Raji (cell line): ENCODE results near the gene CHRND.

Experiments used
- POLR2A ChIP-seq: IDR thresholded peaks from 2 replicates; pipeline ENCODE4 v1.6.1; 2011; ENCODE audit warnings: low read depth, low read length, control low read depth; ENCODE audit not compliant: insufficient read depth

The CHRND gene

DNA sequence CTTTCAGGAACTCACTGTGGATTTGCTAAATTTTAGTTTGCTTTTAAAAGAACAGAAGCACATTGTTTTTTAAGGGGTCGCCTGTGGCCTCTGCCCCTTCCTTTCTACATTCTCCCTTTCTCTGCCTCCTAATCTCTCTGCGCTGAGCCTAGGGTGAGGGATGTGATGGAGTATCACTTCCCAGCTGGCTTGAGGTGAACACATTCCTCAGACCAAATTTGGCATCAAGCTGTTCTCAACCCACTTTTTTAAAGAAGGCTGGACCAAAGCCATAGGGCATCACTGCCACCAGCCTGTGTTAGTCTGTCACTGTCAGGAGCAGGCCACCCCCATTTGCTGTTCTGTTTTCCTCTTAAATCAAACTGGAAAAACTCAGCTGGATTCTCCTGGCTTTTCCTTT is 51.9 kb downstream of the CHRND start:
- no peak for TF ChIP-seq POLR2A

DNA sequence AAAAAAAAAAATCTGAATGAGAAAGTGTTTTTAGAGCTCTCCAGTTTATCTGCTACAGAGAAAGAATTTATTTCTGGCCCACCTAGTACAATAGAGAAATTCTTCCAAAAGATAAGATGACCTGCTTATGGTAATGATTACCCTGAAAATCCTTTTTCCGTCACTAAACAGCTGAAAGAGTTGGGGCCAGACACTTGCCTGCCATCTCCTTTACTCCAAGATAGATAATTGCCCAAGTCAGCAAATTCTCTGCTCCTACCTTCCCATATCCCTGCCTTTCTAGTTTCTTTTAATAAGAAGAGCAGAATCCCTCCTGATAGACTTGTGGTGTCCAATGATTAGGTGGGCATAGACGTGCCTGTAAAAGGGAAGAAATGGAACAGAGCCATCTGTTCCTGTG is 52.7 kb downstream of the CHRND start:
- TF ChIP-seq POLR2A: no peak

GRCh38 chr2:232580648-232580981 is 54.7 kb downstream of the CHRND start:
- no peak for TF ChIP-seq POLR2A

GRCh38 chr2:232581725-232582124 is 55.8 kb downstream of the CHRND start:
- TF ChIP-seq POLR2A: no peak

DNA sequence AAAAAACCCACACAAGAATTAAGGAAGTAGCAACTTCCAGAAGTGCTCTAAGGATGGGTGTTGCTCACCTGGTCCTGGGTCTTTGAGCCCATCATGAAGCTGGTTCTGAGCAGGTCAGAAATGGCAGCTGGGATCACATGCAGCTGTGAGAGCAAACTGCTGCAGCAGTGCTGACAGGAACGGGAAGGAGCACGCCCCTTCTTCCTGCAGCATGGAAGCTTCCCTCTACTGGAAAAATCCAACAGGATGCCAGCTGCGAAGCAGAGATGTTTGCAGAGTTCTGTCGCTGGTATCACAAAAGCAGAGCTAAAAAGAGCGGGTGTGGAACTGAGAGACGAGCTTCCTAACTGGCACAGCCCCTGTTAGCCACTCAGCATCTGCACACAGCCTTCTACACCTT is 58.3 kb downstream of the CHRND start:
- no peak for TF ChIP-seq POLR2A
